ENCODE measurements around the gene WNT7B.

WNT7B gene

GRCh38 chr22:45949258-45949870 is 27.6 kb downstream of the WNT7B start:
- no peak for DNase-seq

DNA sequence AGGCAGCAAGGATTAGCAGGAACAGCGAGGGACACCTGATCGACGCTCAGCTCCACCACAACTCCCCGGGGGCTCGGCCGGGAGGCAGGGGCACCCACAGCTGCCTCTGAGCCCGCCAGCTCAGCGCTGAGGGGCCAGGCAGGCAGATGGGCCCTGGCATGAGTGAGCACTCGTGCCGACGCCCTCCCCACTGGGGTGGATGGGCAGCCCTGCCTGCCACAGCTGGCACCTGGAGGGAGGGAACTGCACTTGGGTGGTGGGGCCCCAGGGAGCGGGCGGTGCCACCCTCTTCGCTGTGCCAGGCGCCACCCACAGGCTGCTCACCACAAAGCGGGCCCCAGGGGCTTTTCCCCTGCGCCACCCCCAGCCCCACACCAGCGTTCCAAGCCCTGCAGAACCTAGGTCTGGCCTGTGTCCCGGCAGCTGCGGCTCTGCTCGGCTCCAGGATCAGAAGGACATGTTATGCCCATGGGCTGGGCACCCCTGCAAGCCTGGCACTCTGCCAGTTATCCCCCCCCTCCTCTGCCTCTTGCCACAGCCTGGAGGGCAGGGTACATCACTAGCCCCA is 28.8 kb downstream of the WNT7B start:
- DNase-seq: no peak

DNA sequence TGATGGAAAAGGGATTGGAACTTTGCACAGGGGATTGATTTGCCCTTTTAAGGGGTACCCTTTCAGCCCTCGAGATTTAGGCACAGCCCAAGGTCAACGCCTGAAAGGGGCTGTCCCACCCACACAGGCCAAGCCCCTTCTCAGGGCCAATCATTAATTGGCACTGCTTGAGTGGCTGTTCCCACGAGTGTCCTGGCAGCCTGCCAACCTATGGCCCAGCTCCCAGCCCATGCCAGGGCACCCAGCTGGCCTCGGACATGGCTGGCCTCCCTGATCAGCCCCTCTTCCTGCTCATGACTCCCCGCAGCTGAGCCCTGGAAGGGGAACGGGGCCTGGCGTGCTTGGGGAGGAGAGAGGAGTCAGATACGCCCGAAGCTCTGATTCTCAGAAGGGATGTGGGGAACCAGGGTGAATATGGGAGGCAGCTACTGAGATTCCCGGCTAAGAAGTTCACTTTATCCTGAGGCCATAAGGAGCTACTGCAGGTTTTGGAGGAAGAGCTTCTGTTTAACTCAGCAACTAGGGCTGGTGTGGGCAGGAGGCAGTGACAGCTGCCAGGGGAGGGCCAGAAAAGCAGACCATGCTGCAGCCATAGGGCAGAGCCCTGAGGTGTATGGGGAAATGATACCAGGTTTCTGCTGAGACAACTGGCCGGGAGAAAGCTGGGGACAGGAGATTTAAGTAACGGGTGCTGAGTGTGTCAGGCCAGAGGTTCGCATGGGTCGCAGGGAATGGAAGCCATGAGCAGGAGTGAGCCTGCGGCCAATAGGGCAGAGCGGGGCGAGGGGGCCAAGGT is 30.0 kb downstream of the WNT7B start:
- DNase-seq: no peak

GRCh38 chr22:45945621-45946106 is 31.3 kb downstream of the WNT7B start:
- DNase-seq: no peak

GRCh38 chr22:45942787-45943493 is 34.0 kb downstream of the WNT7B start:
- DNase-seq: no peak

GRCh38 chr22:45942344-45942743 is 34.6 kb downstream of the WNT7B start:
- no peak for DNase-seq

- DNase-seq: no peak
Measured at GRCh38 chr22:45938913-45939312, 38.0 kb downstream of the WNT7B start.

- no peak for DNase-seq
Measured at GRCh38 chr22:45937960-45938359, 39.0 kb downstream of the WNT7B start.

DNA sequence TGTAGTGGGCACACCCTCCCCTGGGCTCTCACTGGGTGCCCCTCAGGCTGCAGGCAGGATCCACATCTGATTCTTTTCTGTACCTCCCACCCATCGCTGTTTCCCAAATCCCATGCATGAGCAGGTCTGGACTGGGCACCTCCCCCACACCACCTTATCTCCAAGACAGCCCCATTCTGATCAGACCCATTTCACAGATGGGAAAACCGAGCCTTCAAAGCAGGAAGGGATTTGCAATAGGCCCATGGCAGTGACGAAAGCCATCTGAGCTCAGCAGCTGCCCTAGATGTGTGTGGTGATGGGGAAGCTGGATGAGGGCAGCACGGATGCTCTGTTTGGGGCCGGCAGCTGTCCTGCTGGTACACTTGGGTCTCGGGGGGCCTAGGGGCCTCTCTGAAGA is 41.4 kb downstream of the WNT7B start:
- DNase-seq: no peak

DNA sequence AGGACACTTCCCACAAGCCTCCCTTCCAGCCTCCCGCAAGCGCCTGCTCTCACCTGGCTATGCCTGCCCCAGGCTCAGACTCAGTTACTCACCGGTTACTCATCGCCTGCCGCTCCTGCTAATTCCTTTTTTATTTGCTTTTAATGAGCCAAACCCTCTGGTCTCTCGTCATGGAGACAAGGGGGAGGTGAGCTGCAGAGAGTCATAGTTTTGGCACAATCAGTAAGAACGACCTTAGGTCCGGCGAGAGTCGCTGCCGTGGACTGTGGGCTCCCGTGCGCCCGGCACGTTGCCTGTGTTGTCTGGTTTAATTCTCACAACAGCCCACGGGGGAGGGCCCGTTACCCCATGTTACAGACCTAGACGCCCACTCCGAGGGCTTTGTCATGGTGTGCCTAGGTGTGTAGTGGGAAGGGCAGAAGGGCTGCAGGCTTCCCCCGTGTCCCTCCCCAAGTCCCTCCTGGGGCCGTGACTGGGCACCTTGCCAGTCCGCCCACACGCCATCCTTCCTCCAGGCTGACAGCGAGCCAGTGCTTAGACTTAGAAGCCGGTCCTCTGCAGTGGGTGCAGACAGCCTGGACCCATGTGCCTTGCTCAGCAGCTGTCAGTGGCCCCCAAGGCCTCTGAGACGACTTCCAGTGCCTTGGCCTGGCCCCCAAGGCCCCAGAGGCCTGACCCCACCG is 42.2 kb downstream of the WNT7B start:
- DNase-seq: no peak

GRCh38 chr22:45934168-45934564 is 42.8 kb downstream of the WNT7B start:
- no peak for DNase-seq

- no peak for DNase-seq
Measured at GRCh38 chr22:45933506-45934167, 43.3 kb downstream of the WNT7B start.

- DNase-seq: no peak
Measured at GRCh38 chr22:45932071-45932470, 44.9 kb downstream of the WNT7B start.

- no peak for DNase-seq
Measured at GRCh38 chr22:45931042-45931441, 45.9 kb downstream of the WNT7B start.

DNA sequence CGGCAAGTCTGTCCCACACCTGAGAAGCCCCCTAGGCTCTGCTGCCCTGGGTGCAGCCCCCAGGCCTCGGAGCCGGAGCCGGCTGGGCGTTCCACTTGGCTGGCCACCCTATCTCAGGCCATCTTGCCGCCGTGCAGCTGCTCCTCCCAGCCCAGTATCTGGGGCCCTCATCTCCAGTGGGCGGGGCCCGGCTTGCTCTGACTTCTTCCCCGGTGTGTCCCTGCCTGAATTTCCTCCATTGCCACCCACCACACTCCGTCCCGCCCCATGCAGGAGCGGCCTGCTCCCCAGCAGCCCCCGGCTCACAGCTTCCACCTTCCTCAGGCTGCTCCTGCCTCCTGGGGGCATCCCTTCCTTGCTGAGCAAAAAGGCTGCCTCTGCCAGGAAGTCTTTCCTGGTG is 46.6 kb downstream of the WNT7B start:
- no peak for DNase-seq

GRCh38 chr22:45929649-45930048 is 47.3 kb downstream of the WNT7B start:
- DNase-seq: no peak

DNA sequence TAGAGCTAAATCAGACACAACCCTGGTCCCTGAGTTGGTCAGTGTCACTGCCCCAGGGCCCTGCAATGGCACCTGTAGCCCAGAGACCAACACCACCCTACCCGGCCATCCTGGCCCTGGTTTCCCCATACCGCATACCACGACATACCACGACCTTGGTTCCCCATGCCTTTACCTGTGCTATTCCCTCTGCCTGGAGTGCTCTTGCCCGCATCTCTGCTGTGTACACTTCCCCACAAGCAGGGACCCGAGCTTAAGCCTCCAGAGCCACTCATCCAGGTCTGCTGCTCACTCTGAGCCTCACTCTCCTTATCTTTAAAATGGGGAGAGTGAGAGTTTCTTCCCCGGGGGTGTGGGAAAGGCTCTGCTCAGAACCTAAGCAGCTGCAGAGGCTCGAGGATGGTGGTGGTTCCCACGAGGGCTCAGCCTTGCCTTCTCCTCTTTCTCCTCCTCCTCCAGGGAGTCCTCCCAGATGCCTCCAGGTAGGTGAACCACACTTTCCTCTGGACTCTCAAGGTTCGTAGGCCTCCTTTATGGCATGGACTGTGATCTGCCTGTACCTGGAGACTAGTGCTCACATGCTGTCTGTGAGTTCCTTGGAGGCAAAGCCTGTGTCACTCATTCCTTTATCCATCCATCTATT is 48.1 kb downstream of the WNT7B start:
- no peak for DNase-seq

DNA sequence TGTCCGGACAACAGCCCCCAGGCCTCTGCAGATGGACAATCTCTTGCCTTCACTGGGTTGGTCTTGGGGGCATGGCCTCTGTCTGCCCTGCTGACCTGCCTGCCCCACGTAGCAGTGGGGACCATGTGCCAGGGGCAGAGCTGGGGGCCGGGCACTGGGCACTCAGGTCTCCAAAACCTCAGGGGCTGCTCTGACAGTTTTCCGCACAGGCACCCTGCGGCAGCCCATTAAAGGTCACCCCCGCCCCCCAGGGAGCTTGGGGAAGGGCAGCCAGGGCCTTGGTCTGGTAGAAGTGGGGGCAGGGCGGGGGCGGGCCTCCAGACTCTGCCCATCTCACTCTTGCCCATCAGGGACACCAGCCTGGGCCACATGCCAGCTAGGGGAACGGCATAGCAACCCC is 49.9 kb downstream of the WNT7B start:
- DNase-seq: no peak

GRCh38 chr22:45926433-45926832 is 50.5 kb downstream of the WNT7B start:
- DNase-seq: no peak

DNA sequence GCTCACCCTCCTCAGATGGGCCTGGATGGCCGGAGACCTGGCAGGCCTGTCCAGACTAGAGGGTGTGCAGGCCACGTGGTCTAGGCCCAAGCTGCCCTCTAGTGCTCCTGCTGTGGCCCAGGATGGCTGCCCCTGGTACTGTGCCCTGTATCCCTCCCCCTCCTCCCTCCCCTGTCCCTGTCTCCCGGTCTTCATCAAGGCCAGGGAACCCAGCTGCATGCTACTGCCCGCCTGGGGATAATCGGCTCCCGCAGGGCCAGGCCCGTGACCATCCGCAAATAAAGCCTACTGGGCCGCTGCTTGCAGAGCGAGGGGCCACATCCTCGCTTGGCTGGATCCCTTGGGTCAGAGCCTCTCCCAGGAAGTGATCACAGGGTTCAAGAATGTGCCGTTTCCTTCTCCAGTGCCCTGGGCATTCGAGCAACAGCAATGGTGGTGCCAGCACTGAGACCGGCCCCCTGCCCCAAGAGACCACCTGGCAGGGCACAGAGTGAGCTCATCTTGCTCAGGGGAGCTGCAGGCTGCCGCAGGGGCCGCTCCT is 51.1 kb downstream of the WNT7B start:
- DNase-seq: no peak

DNA sequence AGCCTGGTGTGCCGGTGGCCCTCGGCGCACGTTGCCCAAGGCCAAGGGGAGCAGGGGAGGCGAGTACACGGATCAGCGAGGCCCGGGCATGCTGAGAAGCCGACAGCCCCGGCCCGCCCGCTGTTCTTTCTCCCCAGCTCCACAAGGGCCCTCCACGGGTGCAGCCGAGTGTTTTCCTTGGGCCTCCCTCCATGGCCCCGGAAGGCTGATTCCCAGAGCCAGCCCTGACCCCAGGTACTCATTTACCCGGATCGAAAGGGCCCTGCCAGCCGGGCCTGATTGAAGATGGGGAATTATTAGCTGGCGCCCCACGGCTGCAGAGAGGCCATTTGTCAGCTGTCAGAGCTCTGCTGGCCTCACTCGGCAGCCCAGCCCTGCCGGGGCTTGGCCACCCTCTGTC is 53.1 kb downstream of the WNT7B start:
- no peak for DNase-seq

DNA sequence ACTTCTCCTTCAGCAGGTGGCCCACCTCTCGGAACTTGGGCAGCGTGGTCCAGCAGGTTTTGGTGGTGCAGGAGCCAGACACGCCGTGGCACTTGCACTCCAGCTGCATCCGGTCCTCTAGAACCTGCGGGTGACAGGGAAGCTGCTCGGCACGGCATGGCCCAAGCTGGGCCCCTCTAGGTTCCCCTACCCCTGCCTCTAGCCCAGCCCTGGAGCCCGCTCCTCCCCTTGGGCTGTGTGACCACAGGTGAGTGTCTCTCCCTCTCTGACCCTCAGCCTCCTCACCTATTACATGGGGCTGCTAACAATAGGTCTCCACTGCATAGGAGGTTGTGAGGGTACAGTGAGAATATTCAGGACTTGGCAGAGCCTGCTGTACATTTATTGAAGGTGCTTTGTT is 53.8 kb downstream of the WNT7B start:
- DNase-seq: no peak

All from bone marrow (tissue), 2 donors.